GM18520 (cell line): ENCODE measurements around the gene ALG8.

Experiments
- ATAC-seq: cut with Tn5 transposase; IDR thresholded peaks from one replicate; pipeline ENCODE4 v1.9.1; 2021; ENCODE audit not compliant: unreplicated experiment

ALG8 gene

GRCh38 chr11:78160557-78160956 lies 21.1 kb upstream of the ALG8 start:
- no peak for ATAC-seq

- no peak for ATAC-seq
These were observed 19.7 kb upstream of the ALG8 start for GRCh38 chr11:78158987-78159652.

GRCh38 chr11:78156127-78156844 lies 16.9 kb upstream of the ALG8 start:
- ATAC-seq, result no peak

- ATAC-seq, result no peak
These were observed 12.4 kb upstream of the ALG8 start for GRCh38 chr11:78151804-78152203.

GRCh38 chr11:78150754-78151153 lies 11.3 kb upstream of the ALG8 start:
- ATAC-seq, result no peak

GRCh38 chr11:78150346-78150745 lies 10.9 kb upstream of the ALG8 start:
- no peak for ATAC-seq

- no peak for ATAC-seq
These were observed 10.2 kb upstream of the ALG8 start for GRCh38 chr11:78149646-78150045.

GRCh38 chr11:78147807-78148206 lies 8.4 kb upstream of the ALG8 start:
- no peak for ATAC-seq

- ATAC-seq, result no peak
These were observed 6.1 kb upstream of the ALG8 start for GRCh38 chr11:78145511-78146025.

GRCh38 chr11:78140392-78141077 lies 1.1 kb upstream of the ALG8 start:
- ATAC-seq, result no peak

GRCh38 chr11:78138694-78139421 lies 568 bp downstream of the ALG8 start:
- peak; percentile 11 for ATAC-seq

GRCh38 chr11:78138291-78138690 lies 1.1 kb downstream of the ALG8 start:
- no peak for ATAC-seq

- ATAC-seq, result peak; percentile 69
These were observed 7.0 kb downstream of the ALG8 start for GRCh38 chr11:78132475-78132874.

GRCh38 chr11:78131956-78132355 lies 7.5 kb downstream of the ALG8 start:
- ATAC-seq, result no peak

- no peak for ATAC-seq
These were observed 12.0 kb downstream of the ALG8 start for GRCh38 chr11:78127403-78127802.

GRCh38 chr11:78112582-78113275 lies 26.7 kb downstream of the ALG8 start:
- peak; percentile 70 for ATAC-seq

- ATAC-seq, result no peak
These were observed 28.1 kb downstream of the ALG8 start for GRCh38 chr11:78111298-78111697.

- ATAC-seq, result no peak
These were observed 28.6 kb downstream of the ALG8 start for GRCh38 chr11:78110830-78111229.

GRCh38 chr11:78110351-78110750 lies 29.1 kb downstream of the ALG8 start:
- no peak for ATAC-seq
